WTC11 (cell line): ENCODE measurements around the gene MGRN1. TPM values are rescaled to one million over a fixed set of nuclear protein-coding genes. Genes with fewer than 3 reads are reported as not detected.

ENCODE experiments used
- ATAC-seq: fragments of 200-7000 bp; cut with Tn5 transposase; 2 replicates; pipeline ENCODE4 v1.10.0; 2021; ENCODE audit warnings: mild to moderate bottlenecking, moderate library complexity
- CTCF ChIA-PET: fragments of 300-600 bp; sonication (Branson Sonifier 250); formaldehyde crosslinking; loops from one replicate; lab custom pipeline; 2021; ENCODE audit warnings: antibody characterized with exemption; lab: Charles Lee
- POLR2A ChIA-PET: fragments of 350-600 bp; sonication (Branson Sonifier 250); formaldehyde crosslinking; loops from one replicate; lab custom pipeline; 2021; ENCODE audit warnings: antibody characterized with exemption; lab: Charles Lee
- DNase-seq: peaks from one replicate; pipeline ENCODE4 v3.0.0; 2021; ENCODE audit warnings: low spot score
- H3K27ac Mint-ChIP-seq: 2 replicates; pipeline ENCODE4 v1.8.0; 2021; ENCODE audit warnings: mixed read lengths
- H3K27me3 Mint-ChIP-seq: 2 replicates; pipeline ENCODE4 v1.8.0; 2021; ENCODE audit warnings: low read depth, mild to moderate bottlenecking, moderate library complexity, mixed read lengths
- H3K36me3 Mint-ChIP-seq: 2 replicates; pipeline ENCODE4 v1.8.0; 2021; ENCODE audit warnings: mixed read lengths
- H3K4me1 Mint-ChIP-seq: 2 replicates; pipeline ENCODE4 v1.8.0; 2022; ENCODE audit warnings: mixed read lengths
- H3K4me3 Mint-ChIP-seq: 2 replicates; pipeline ENCODE4 v1.8.0; 2021; ENCODE audit warnings: mild to moderate bottlenecking, moderate library complexity, mixed read lengths
- H3K9me3 Mint-ChIP-seq: 2 replicates; pipeline ENCODE4 v1.8.0; 2021; ENCODE audit warnings: mixed read lengths
- E2F1 ChIP-seq: sonication (generic); formaldehyde crosslinking; IDR thresholded peaks from 2 replicates; pipeline ENCODE4 v1.8.0; 2022; ENCODE audit warnings: mild to moderate bottlenecking, missing genetic modification reagents
- GTF2I ChIP-seq: fragments of 250-450 bp; sonication (Bioruptor Pico); conservative IDR thresholded peaks from 2 replicates; pipeline ENCODE4 v1.4.0; 2021; ENCODE audit warnings: mild to moderate bottlenecking
- HMGXB4 ChIP-seq: sonication (generic); formaldehyde crosslinking; IDR thresholded peaks from 2 replicates; pipeline ENCODE4 v1.8.1; 2023; ENCODE audit warnings: mild to moderate bottlenecking, moderate library complexity, missing genetic modification reagents
- IRF1 ChIP-seq: sonication (generic); formaldehyde crosslinking; IDR thresholded peaks from 2 replicates; pipeline ENCODE4 v1.8.0; 2023; ENCODE audit warnings: missing genetic modification reagents
- MYBL2 ChIP-seq: sonication (generic); formaldehyde crosslinking; IDR thresholded peaks from 2 replicates; pipeline ENCODE4 v1.8.1; 2023; ENCODE audit warnings: mild to moderate bottlenecking, moderate library complexity, missing genetic modification reagents
- NFATC4 ChIP-seq: fragments of 250-450 bp; sonication (Bioruptor Pico); IDR thresholded peaks from 2 replicates; pipeline ENCODE4 v1.9.0; 2021; ENCODE audit warnings: mild to moderate bottlenecking
- PRDM15 ChIP-seq: sonication (generic); formaldehyde crosslinking; IDR thresholded peaks from 2 replicates; pipeline ENCODE4 v1.8.0; 2022; ENCODE audit warnings: missing genetic modification reagents
- SOX15 ChIP-seq: fragments of 250-450 bp; sonication (Bioruptor Pico); IDR thresholded peaks from 2 replicates; pipeline ENCODE4 v1.9.0; 2021; ENCODE audit warnings: mild to moderate bottlenecking
- TEAD1 ChIP-seq: sonication (generic); formaldehyde crosslinking; IDR thresholded peaks from 2 replicates; pipeline ENCODE4 v1.8.0; 2022; ENCODE audit warnings: mild to moderate bottlenecking, missing genetic modification reagents
- USF1 ChIP-seq: sonication (generic); formaldehyde crosslinking; IDR thresholded peaks from 2 replicates; pipeline ENCODE4 v1.8.0; 2022; ENCODE audit warnings: mild to moderate bottlenecking, missing genetic modification reagents
- USF2 ChIP-seq: sonication (generic); formaldehyde crosslinking; IDR thresholded peaks from 2 replicates; pipeline ENCODE4 v1.8.1; 2023; ENCODE audit warnings: mild to moderate bottlenecking, missing genetic modification reagents, moderate library complexity
- total RNA-seq: library from RNA; stranded (reverse); gene quantifications from 3 replicates; pipeline ENCODE4 v1.2.3, GENCODE V29; 2021
- TF ChIP-seq, protein P1 (sequence below): fragments of 250-450 bp; sonication (Bioruptor Pico); IDR thresholded peaks from 2 replicates; pipeline ENCODE4 v1.8.0; 2021; ENCODE audit warnings: mild to moderate bottlenecking
- TF ChIP-seq, protein P2 (sequence below): fragments of 250-450 bp; sonication (Bioruptor Pico); IDR thresholded peaks from 2 replicates; pipeline ENCODE4 v1.9.0; 2021; ENCODE audit warnings: mild to moderate bottlenecking

The MGRN1 gene
- total RNA-seq, 1 experiment from 2014 or later: 88.8 TPM

- DNase-seq (no peak), ATAC-seq (no peak)
- ChIA-PET POLR2A (interaction anchor here (0.9 kb wide), 1 partner anchor 19 kb away, joined by 5 read pairs; the partner anchor contains the start of genes ANKS3 and DNAAF8), CTCF (interaction anchor here (1.0 to 1.8 kb wide), 4 partner anchors 10 to 91 kb away, joined by 3 to 6 read pairs (median 3); no protein-coding TSS in a partner anchor)
- Mint-ChIP-seq H3K4me1 (peaks cover 36% of the 10 kb centered on the region), H3K9me3 (no peaks in the 10 kb centered on the region), H3K27me3 (no peaks in the 10 kb centered on the region), H3K4me3 (no peak overlapping the region), H3K36me3 (peaks cover 34% of the 10 kb centered on the region), H3K27ac (0 out of 2 replicates have a peak overlapping the region, but pooled peaks have one; percentile 49)
- TF ChIP-seq, protein P1, sequence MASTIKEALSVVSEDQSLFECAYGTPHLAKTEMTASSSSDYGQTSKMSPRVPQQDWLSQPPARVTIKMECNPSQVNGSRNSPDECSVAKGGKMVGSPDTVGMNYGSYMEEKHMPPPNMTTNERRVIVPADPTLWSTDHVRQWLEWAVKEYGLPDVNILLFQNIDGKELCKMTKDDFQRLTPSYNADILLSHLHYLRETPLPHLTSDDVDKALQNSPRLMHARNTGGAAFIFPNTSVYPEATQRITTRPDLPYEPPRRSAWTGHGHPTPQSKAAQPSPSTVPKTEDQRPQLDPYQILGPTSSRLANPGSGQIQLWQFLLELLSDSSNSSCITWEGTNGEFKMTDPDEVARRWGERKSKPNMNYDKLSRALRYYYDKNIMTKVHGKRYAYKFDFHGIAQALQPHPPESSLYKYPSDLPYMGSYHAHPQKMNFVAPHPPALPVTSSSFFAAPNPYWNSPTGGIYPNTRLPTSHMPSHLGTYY: no peak
- TF ChIP-seq TEAD1 (CRISPR knock-in tag) (no peak), SOX15 (CRISPR knock-in tag) (no peak), MYBL2 (CRISPR knock-in tag) (no peak), USF2 (no peak), USF1 (CRISPR knock-in tag) (no peak), HMGXB4 (CRISPR knock-in tag) (no peak), E2F1 (no peak), IRF1 (no peak), GTF2I (CRISPR knock-in tag) (no peak), NFATC4 (CRISPR knock-in tag) (no peak)
Measured at GRCh38 chr16:4714996-4715395, 90.4 kb downstream of the MGRN1 start.

DNA sequence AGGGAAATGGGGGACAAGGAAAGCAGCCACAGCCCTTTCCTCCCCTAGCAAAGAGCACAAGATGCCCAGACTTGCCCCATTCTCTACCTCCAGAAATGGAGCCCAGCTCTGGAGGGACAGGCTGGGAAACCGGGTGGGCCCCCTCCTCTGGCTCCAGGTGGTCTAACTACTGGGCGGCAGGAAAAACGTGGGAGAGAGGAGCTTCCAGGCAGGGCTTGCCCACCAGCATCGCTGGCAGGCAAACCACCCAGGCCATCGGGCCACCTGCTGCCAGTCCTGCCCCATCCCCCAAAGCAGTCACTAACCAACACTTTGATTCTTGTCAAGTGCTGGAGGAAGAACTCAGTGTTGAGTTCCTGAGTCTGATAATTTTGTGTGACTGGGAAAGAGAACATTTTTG is 93.8 kb downstream of the MGRN1 start:
- CTCF ChIA-PET: interaction anchor here (0.5 to 1.4 kb wide), 5 partner anchors 16 to 170 kb away, joined by 3 to 10 read pairs (median 4); partner anchors contain the start of genes ANKS3, DNAAF8 and MGRN1
- H3K9me3 Mint-ChIP-seq: no peaks in the 10 kb centered on the region
- H3K27ac Mint-ChIP-seq: peak overlapping the region; percentile 96
- TF ChIP-seq, protein P2, sequence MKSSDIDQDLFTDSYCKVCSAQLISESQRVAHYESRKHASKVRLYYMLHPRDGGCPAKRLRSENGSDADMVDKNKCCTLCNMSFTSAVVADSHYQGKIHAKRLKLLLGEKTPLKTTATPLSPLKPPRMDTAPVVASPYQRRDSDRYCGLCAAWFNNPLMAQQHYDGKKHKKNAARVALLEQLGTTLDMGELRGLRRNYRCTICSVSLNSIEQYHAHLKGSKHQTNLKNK (CRISPR knock-in tag): no peak
- peak; percentile 60 for TF ChIP-seq PRDM15 (CRISPR knock-in tag)
- H3K4me3 Mint-ChIP-seq: no peak overlapping the region
- peaks cover 21% of the 10 kb centered on the region for H3K36me3 Mint-ChIP-seq
- POLR2A ChIA-PET: interaction anchor here (1.2 kb wide), 1 partner anchor 9 kb away, joined by 3 read pairs; no protein-coding TSS in a partner anchor
- no peaks in the 10 kb centered on the region for H3K27me3 Mint-ChIP-seq
- ATAC-seq (no peak; the same call in 1 of the 2 replicates), DNase-seq (no peak)
- peaks cover 33% of the 10 kb centered on the region for H3K4me1 Mint-ChIP-seq
